ENCODE results near the gene RNF130.

RNF130 gene

GRCh38 chr5:179930788-179931473, 140.6 kb downstream of the RNF130 start:
- TF ChIP-seq GATA2 (IDR thresholded peaks at IDR 0.05; ENCODE audit: low read depth, low read length): no peak
- no peak for TF ChIP-seq GATA3 (IDR thresholded peaks at IDR 0.05; ENCODE audit: low read depth, low read length)

GRCh38 chr5:179927824-179928223, 143.7 kb downstream of the RNF130 start:
- TF ChIP-seq GATA2 (IDR thresholded peaks at IDR 0.05; ENCODE audit: low read depth, low read length) (no peak), GATA3 (IDR thresholded peaks at IDR 0.05; ENCODE audit: low read depth, low read length) (no peak)

GRCh38 chr5:179926657-179927056, 144.9 kb downstream of the RNF130 start:
- TF ChIP-seq GATA3 (IDR thresholded peaks at IDR 0.05; ENCODE audit: low read depth, low read length) (no peak), GATA2 (IDR thresholded peaks at IDR 0.05; ENCODE audit: low read depth, low read length) (no peak)

DNA sequence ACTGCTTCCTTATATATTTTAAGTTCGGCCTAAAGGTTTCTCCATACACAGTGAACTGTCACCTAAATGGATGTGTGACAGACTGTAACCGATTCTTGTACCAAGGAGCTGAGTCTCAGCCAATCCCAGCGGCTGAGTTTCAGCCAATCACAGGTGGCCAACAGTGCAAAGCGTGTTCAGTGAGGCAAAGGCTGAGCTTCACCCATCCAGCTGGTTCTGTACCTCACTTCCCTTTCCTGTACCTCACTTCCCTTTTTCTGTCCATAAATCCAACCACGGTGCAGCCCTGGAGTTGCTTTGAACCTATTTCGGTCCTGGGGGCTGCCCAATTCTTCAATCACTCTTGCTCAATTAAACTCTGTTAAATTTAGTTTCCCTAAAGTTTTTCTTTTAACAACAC, 148.1 kb downstream of the RNF130 start:
- TF ChIP-seq GATA3 (IDR thresholded peaks at IDR 0.05; ENCODE audit: low read depth, low read length) (no peak), GATA2 (IDR thresholded peaks at IDR 0.05; ENCODE audit: low read depth, low read length) (no peak)

- TF ChIP-seq GATA2 (IDR thresholded peaks at IDR 0.05; ENCODE audit: low read depth, low read length): no peak
Observed at GRCh38 chr5:179920175-179920574, 151.4 kb downstream of the RNF130 start.

GRCh38 chr5:179919487-179920060, 152.0 kb downstream of the RNF130 start:
- TF ChIP-seq GATA3 (IDR thresholded peaks at IDR 0.05; ENCODE audit: low read depth, low read length) (no peak), GATA2 (IDR thresholded peaks at IDR 0.05; ENCODE audit: low read depth, low read length) (no peak)

GRCh38 chr5:179918742-179919486, 152.6 kb downstream of the RNF130 start:
- TF ChIP-seq GATA2 (IDR thresholded peaks at IDR 0.05; ENCODE audit: low read depth, low read length) (no peak), GATA3 (IDR thresholded peaks at IDR 0.05; ENCODE audit: low read depth, low read length) (no peak)

DNA sequence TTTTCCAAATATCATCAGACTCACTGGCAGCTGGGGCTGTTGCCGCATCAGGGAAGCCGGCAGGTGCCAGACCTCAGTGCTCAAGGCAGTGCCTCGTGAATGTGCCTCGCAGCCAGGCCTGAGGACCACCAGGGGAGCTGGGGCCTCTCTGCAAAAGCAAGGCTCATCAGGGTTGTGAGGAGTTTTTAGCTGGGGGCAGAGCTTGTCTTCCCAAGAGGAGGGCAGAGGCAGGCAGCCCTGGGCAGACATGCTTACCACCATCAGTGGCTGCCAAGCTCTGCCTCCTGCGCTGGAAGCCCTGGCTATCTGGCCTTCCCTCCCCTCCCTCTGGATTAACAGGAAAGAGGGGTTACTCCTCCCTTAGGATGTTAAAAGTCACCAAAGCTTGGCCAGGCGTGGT, 155.0 kb downstream of the RNF130 start:
- no peak for TF ChIP-seq GATA2 (IDR thresholded peaks at IDR 0.05; ENCODE audit: low read depth, low read length)

DNA sequence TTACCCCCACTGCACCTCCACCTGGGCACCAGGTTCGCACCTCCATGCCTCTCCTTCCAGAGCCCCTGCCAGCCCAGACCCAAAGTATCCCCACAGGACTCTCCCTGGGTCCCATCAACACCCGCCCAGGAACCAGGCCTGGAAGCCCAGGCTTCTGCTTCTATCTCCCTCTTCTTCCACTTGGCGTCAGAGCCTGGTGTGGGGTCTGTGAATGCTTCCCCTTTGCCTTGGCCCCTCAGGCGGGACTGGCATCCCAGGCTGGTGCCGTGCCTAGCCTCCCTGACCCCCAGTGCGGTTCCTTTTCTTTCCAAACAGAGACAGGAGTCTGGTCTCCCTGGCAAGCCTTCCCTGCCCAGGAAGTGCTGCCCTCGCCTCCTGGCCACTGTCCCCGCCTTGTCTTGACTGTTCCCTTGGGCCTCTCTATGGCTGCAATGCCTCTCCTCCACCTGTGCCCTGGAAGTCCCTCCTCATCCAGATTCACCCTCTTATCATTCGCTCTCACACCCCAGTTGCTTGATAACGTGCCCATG, 156.1 kb downstream of the RNF130 start:
- TF ChIP-seq GATA2 (IDR thresholded peaks at IDR 0.05; ENCODE audit: low read depth, low read length) (no peak), GATA3 (IDR thresholded peaks at IDR 0.05; ENCODE audit: low read depth, low read length) (no peak)

- no peak for TF ChIP-seq GATA3 (IDR thresholded peaks at IDR 0.05; ENCODE audit: low read depth, low read length)
- TF ChIP-seq GATA2 (IDR thresholded peaks at IDR 0.05; ENCODE audit: low read depth, low read length): no peak
Observed at GRCh38 chr5:179914032-179914755, 157.4 kb downstream of the RNF130 start.

- no peak for TF ChIP-seq GATA3 (IDR thresholded peaks at IDR 0.05; ENCODE audit: low read depth, low read length)
- no peak for TF ChIP-seq GATA2 (IDR thresholded peaks at IDR 0.05; ENCODE audit: low read depth, low read length)
Observed at GRCh38 chr5:179913461-179913860, 158.1 kb downstream of the RNF130 start.

DNA sequence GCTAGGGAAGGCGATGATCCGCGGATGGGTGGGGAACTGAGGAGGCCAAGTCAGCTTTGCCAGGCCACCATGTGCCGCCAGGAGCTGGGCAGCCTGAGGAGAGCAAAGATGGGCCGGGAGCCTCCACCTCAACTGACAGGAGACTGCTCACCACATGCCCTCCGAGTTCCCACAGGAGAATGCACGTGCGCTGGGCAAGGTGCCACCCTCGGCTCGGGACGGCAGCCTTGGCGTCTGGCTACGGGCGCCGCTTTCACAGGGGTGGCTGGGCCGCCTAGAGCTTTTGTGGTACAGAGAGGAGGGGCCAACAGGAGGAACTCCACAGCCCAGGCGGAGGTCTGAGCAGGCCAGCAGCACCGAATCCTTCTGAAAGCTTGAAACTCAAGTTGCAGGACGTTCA, 158.6 kb downstream of the RNF130 start:
- TF ChIP-seq GATA2 (IDR thresholded peaks at IDR 0.05; ENCODE audit: low read depth, low read length) (no peak), GATA3 (IDR thresholded peaks at IDR 0.05; ENCODE audit: low read depth, low read length) (no peak)

- TF ChIP-seq GATA2 (IDR thresholded peaks at IDR 0.05; ENCODE audit: low read depth, low read length): no peak
- no peak for TF ChIP-seq GATA3 (IDR thresholded peaks at IDR 0.05; ENCODE audit: low read depth, low read length)
Observed at GRCh38 chr5:179912386-179912785, 159.2 kb downstream of the RNF130 start.

- TF ChIP-seq GATA3 (IDR thresholded peaks at IDR 0.05; ENCODE audit: low read depth, low read length) (no peak), GATA2 (IDR thresholded peaks at IDR 0.05; ENCODE audit: low read depth, low read length) (no peak)
Observed at GRCh38 chr5:179909224-179909623, 162.3 kb downstream of the RNF130 start.

All from SH-SY5Y (cell line).